GM18861 (cell line): ENCODE measurements around the gene CRYGN.

Experiments used
- ATAC-seq: cut with Tn5 transposase; IDR thresholded peaks from one replicate; pipeline ENCODE4 v1.9.1; 2021; ENCODE audit not compliant: unreplicated experiment

Gene CRYGN

GRCh38 chr7:151381348-151382078, 58.4 kb downstream of the CRYGN start:
- no peak for ATAC-seq

GRCh38 chr7:151381098-151381347, 58.9 kb downstream of the CRYGN start:
- ATAC-seq, result no peak

GRCh38 chr7:151380199-151381097, 59.5 kb downstream of the CRYGN start:
- ATAC-seq, result no peak

GRCh38 chr7:151379534-151380198, 60.3 kb downstream of the CRYGN start:
- no peak for ATAC-seq

GRCh38 chr7:151379193-151379520, 60.8 kb downstream of the CRYGN start:
- ATAC-seq, result no peak
